ENCODE results near the gene TMA7B. TPM values are rescaled to one million over a fixed set of nuclear protein-coding genes. Genes with fewer than 3 reads are reported as not detected.

The TMA7B gene
- total RNA-seq, 2 experiments from 2014 or later, result 3.7 to 4.3 TPM

DNA sequence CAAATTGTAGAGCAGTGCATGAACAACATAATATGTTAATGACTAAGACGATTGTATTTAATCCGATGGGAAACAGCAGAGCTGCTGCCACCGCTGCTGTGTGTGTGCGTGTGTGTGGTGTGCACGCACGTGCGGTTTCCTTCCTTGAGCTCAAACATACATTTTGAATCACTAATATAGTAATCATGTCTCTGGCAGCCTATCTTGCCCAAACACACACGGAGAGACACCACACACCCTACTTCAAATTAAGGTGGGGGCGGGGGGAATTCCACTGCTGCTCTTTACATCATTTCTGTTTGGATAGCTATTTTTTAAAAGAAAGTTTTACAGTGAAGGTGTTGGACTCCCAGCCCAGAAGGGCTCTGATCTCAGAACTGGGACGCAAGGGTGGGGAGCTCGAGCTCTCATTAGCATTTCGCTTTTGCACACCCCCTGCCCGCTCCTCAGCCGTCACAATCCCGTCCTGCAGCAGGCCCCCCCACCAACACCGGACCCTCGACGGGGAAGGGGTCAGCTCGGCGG lies 33.9 kb downstream of the TMA7B start:
- Mint-ChIP-seq H3K27me3 (peaks cover 54% of the 10 kb centered on the region), H3K4me1 (peaks cover 7% of the 10 kb centered on the region), H3K4me3 (peak overlapping the region; percentile 13), H3K36me3 (ENCODE audit: low read depth) (no peaks in the 10 kb centered on the region), H3K27ac (no peak overlapping the region), H3K9me3 (no peaks in the 10 kb centered on the region)
- CTCF ChIA-PET, result interaction anchor here (0.6 to 0.7 kb wide), 2 partner anchors 31 to 478 kb away, joined by 3 to 4 read pairs; no protein-coding TSS in a partner anchor
- POLR2A ChIA-PET, result interaction anchor here (1.1 to 1.2 kb wide), 3 partner anchors 10 to 32 kb away, joined by 3 to 4 read pairs (median 4); no protein-coding TSS in a partner anchor
- DNase-seq, result peak; percentile 32

- Mint-ChIP-seq H3K36me3 (ENCODE audit: low read depth) (no peaks in the 10 kb centered on the region), H3K4me3 (peak within 1 kb of the TSS; percentile 13), H3K27ac (no peak within 1 kb of the TSS)
These were observed 34.6 kb downstream of the TMA7B start, which contains the start of gene FAM83F for GRCh38 chr22:39994566-39995392. Gene FAM83F, plus strand, starts transcription at chr22:39994954. Its CDS starts 89 bp downstream, at chr22:39995043.

DNA sequence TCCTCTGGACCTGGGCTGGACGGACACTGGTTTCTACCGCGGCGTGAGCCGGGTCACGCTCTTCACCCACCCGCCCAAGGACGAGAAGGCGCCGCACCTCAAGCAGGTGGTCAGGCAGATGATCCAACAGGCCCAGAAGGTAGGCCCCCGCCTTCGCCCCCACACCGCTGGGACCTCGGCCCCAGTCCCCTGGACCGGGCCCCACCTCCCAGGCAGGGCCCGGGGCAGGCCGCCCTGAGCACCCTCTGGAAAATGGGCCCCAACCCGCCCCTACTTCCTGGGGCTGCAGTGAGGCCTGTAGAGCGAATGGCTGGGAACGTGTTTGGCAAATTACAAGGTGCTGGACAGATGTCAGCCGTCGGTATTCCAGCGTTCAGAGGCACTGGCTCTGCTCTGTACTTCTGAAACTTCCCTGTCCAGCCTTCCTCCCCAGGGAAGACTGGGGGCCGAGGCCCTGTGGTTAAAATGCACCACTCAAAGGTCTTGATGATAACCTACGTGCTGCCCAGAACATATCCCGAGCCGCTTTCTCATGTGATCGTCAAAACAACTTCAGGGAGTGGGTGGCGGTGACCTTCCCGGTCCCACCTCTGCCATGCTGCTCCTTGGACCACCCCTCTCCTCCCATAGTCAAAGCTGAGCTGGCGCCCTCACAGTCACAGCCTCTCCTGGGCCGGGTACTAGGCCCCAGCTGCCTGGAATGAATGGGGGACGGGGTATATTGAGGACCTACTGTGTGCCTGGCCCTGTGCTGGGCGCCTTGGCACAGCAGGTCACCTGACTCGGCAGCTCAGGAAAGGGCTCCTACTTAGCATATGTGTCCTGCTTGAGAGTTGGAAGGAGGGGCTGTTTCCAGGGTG lies 35.4 kb downstream of the TMA7B start:
- Mint-ChIP-seq H3K36me3 (ENCODE audit: low read depth) (no peaks in the 10 kb centered on the region), H3K27me3 (peaks cover 55% of the 10 kb centered on the region), H3K9me3 (no peaks in the 10 kb centered on the region), H3K4me1 (peaks cover 7% of the 10 kb centered on the region), H3K27ac (no peak overlapping the region), H3K4me3 (no peak overlapping the region)
- ChIA-PET CTCF (interaction anchor here (1.7 kb wide), 1 partner anchor 29 kb away, joined by 6 read pairs; no protein-coding TSS in a partner anchor), POLR2A (no interaction called here)
- DNase-seq, result no peak

More at GRCh38 chr22:39994566-39995392, 34.6 kb downstream of the TMA7B start, which contains the start of gene FAM83F:
- Mint-ChIP-seq H3K9me3 (no peaks in the 10 kb centered on the region), H3K27me3 (peaks cover 50% of the 10 kb centered on the region), H3K4me1 (peaks cover 7% of the 10 kb centered on the region)
- POLR2A ChIA-PET, result interaction anchor here (1.1 to 1.2 kb wide), 3 partner anchors 11 to 33 kb away, joined by 3 to 4 read pairs (median 4); no protein-coding TSS in a partner anchor
- CTCF ChIA-PET, result no interaction called here
- DNase-seq, result peak; percentile 26

DNA sequence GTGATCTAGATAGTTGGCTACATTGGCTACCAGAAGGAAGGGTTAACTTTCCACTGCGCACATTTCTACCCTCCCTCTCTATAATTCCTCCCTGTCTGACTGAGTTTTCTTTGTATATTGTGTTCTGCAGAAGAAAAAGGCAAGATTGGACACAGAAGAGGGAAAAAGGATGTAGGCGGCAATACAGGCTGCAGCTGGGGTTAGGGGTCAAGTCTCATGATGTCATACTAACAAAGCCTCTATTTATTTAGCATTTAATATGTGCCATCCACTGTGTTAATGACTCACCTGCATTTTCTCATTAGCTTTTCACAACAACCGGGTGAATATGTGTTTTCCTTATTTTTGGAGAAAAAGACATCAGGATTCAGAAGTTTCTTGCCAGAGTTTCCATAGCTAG lies 36.5 kb downstream of the TMA7B start:
- H3K27me3 Mint-ChIP-seq, result peaks cover 57% of the 10 kb centered on the region
- H3K36me3 Mint-ChIP-seq (ENCODE audit: low read depth), result no peaks in the 10 kb centered on the region
- ChIA-PET POLR2A (interaction anchor here (1.2 kb wide), 1 partner anchor 28 kb away, joined by 3 read pairs; no protein-coding TSS in a partner anchor), CTCF (interaction anchor here (1.4 to 1.7 kb wide), 2 partner anchors 28 to 462 kb away, joined by 5 to 6 read pairs; no protein-coding TSS in a partner anchor)
- no peak overlapping the region for H3K27ac Mint-ChIP-seq
- no peaks in the 10 kb centered on the region for H3K9me3 Mint-ChIP-seq
- peaks cover 7% of the 10 kb centered on the region for H3K4me1 Mint-ChIP-seq
- DNase-seq, result no peak
- no peak overlapping the region for H3K4me3 Mint-ChIP-seq

DNA sequence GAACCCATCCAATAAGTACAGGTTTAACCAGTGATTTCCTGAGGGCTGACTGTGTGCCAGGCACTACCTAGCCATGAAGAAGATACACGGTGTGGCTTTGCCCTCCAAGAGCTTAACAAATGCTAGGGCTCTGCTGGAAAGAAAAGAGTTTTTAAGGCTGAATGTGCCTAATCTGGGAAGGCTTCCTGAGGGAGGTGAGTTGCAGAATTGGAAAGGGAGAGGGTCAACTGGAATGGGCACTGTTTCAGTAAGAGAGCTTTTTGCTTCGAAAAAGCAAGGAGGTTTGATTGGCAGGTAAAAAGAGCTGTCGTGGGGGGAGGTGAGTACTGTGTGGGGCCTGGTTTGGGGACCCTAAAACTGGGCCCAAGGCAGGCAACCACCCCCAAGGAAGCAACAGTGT lies 37.2 kb downstream of the TMA7B start:
- ChIA-PET CTCF (interaction anchor here (1.4 to 1.7 kb wide), 2 partner anchors 27 to 463 kb away, joined by 5 to 6 read pairs; no protein-coding TSS in a partner anchor), POLR2A (interaction anchor here (1.2 kb wide), 1 partner anchor 27 kb away, joined by 3 read pairs; no protein-coding TSS in a partner anchor)
- DNase-seq, result no peak
- no peaks in the 10 kb centered on the region for H3K9me3 Mint-ChIP-seq
- peaks cover 54% of the 10 kb centered on the region for H3K27me3 Mint-ChIP-seq
- no peak overlapping the region for H3K27ac Mint-ChIP-seq
- no peak overlapping the region for H3K4me3 Mint-ChIP-seq
- no peaks in the 10 kb centered on the region for H3K36me3 Mint-ChIP-seq (ENCODE audit: low read depth)
- peaks cover 7% of the 10 kb centered on the region for H3K4me1 Mint-ChIP-seq

GRCh38 chr22:39997939-39998726 lies 37.9 kb downstream of the TMA7B start:
- Mint-ChIP-seq H3K9me3 (no peaks in the 10 kb centered on the region), H3K36me3 (ENCODE audit: low read depth) (no peaks in the 10 kb centered on the region), H3K27me3 (peaks cover 52% of the 10 kb centered on the region), H3K4me3 (no peak overlapping the region), H3K4me1 (peaks cover 7% of the 10 kb centered on the region), H3K27ac (no peak overlapping the region)
- ChIA-PET CTCF (interaction anchor here (1.0 kb wide), 1 partner anchor 196 kb away, joined by 3 read pairs; no protein-coding TSS in a partner anchor), POLR2A (interaction anchor here (1.2 kb wide), 1 partner anchor 26 kb away, joined by 3 read pairs; no protein-coding TSS in a partner anchor)
- no peak for DNase-seq

- ChIA-PET POLR2A (no interaction called here), CTCF (interaction anchor here (1.0 to 2.0 kb wide), 3 partner anchors 11 to 195 kb away, joined by 3 to 7 read pairs (median 4); no protein-coding TSS in a partner anchor)
- H3K27me3 Mint-ChIP-seq, result peaks cover 45% of the 10 kb centered on the region
- no peak overlapping the region for H3K4me3 Mint-ChIP-seq
- no peaks in the 10 kb centered on the region for H3K36me3 Mint-ChIP-seq (ENCODE audit: low read depth)
- DNase-seq, result no peak
- H3K9me3 Mint-ChIP-seq, result no peaks in the 10 kb centered on the region
- H3K27ac Mint-ChIP-seq, result no peak overlapping the region
- H3K4me1 Mint-ChIP-seq, result peaks cover 2% of the 10 kb centered on the region
These were observed 39.1 kb downstream of the TMA7B start for GRCh38 chr22:39999144-39999757.

DNA sequence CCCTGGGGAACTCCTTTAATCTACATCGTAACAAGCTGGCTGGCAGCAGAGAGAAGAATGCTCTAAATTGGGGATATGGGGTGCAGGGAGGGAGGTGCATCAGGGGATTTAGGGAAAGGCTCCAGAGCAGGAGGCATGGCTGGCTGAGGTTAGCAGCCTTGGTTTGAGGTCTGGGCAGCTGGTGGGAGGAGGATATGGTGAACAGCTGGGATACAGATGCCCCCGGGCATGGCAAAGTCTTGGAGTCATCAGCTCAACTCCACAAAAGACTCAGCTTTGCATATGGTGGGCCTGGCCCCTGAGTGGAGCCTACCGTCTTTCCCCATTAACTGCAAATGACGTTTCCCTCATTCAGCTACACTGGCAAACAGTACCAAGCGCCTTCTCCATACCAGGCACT lies 40.0 kb downstream of the TMA7B start:
- POLR2A ChIA-PET, result no interaction called here
- no peak overlapping the region for H3K27ac Mint-ChIP-seq
- CTCF ChIA-PET, result interaction anchor here (2.0 kb wide), 1 partner anchor 10 kb away, joined by 7 read pairs; no protein-coding TSS in a partner anchor

GRCh38 chr22:40001106-40001505 lies 40.9 kb downstream of the TMA7B start:
- POLR2A ChIA-PET, result interaction anchor here (1.3 kb wide), 1 partner anchor 25 kb away, joined by 3 read pairs; no protein-coding TSS in a partner anchor
- CTCF ChIA-PET, result interaction anchor here (2.0 kb wide), 1 partner anchor 9 kb away, joined by 7 read pairs; no protein-coding TSS in a partner anchor
- H3K27me3 Mint-ChIP-seq, result peaks cover 41% of the 10 kb centered on the region

More for the DNA sequence above, 40.0 kb downstream of the TMA7B start:
- no peak for DNase-seq
- no peaks in the 10 kb centered on the region for H3K9me3 Mint-ChIP-seq
- H3K27me3 Mint-ChIP-seq, result peaks cover 46% of the 10 kb centered on the region
- no peaks in the 10 kb centered on the region for H3K36me3 Mint-ChIP-seq (ENCODE audit: low read depth)
- no peaks in the 10 kb centered on the region for H3K4me1 Mint-ChIP-seq
- no peak overlapping the region for H3K4me3 Mint-ChIP-seq

GRCh38 chr22:40001800-40002577 lies 41.8 kb downstream of the TMA7B start:
- H3K27me3 Mint-ChIP-seq, result peaks cover 38% of the 10 kb centered on the region
- ChIA-PET CTCF (no interaction called here), POLR2A (interaction anchor here (1.3 kb wide), 1 partner anchor 26 kb away, joined by 3 read pairs; no protein-coding TSS in a partner anchor)
- H3K27ac Mint-ChIP-seq, result no peak overlapping the region
- DNase-seq, result no peak
- H3K36me3 Mint-ChIP-seq (ENCODE audit: low read depth), result no peaks in the 10 kb centered on the region
- no peaks in the 10 kb centered on the region for H3K4me1 Mint-ChIP-seq
- no peaks in the 10 kb centered on the region for H3K9me3 Mint-ChIP-seq
- no peak overlapping the region for H3K4me3 Mint-ChIP-seq

More at GRCh38 chr22:40001106-40001505, 40.9 kb downstream of the TMA7B start:
- no peaks in the 10 kb centered on the region for H3K9me3 Mint-ChIP-seq
- no peaks in the 10 kb centered on the region for H3K36me3 Mint-ChIP-seq (ENCODE audit: low read depth)
- DNase-seq, result no peak
- H3K4me3 Mint-ChIP-seq, result no peak overlapping the region
- H3K4me1 Mint-ChIP-seq, result no peaks in the 10 kb centered on the region
- H3K27ac Mint-ChIP-seq, result no peak overlapping the region
